Measurements from ENCODE around the gene COL15A1.

Gene COL15A1

GRCh38 chr9:99108131-99108530, 164.4 kb downstream of the COL15A1 start:
- DNase-seq (ENCODE audit: low read depth in 2 of 2) = no peak

GRCh38 chr9:99109522-99109921, 165.8 kb downstream of the COL15A1 start:
- peak; percentile 68 to 74 for DNase-seq (ENCODE audit: low read depth in 2 of 2)

GRCh38 chr9:99112750-99113413, 169.2 kb downstream of the COL15A1 start:
- no peak for DNase-seq (ENCODE audit: low read depth in 2 of 2)

GRCh38 chr9:99113414-99114048, 169.8 kb downstream of the COL15A1 start:
- DNase-seq (ENCODE audit: low read depth in 2 of 2) = no peak

- no peak for DNase-seq (ENCODE audit: low read depth in 2 of 2)
Observed at GRCh38 chr9:99114049-99114440, 170.3 kb downstream of the COL15A1 start.

GRCh38 chr9:99114846-99115500, 171.3 kb downstream of the COL15A1 start:
- DNase-seq (ENCODE audit: low read depth in 2 of 2) = no peak

- no peak for DNase-seq (ENCODE audit: low read depth in 2 of 2)
Observed at GRCh38 chr9:99116003-99116411, 172.3 kb downstream of the COL15A1 start.

- DNase-seq (ENCODE audit: low read depth in 2 of 2) = no peak
Observed at GRCh38 chr9:99118782-99119466, 175.2 kb downstream of the COL15A1 start.

- DNase-seq (ENCODE audit: low read depth in 2 of 2) = no peak
Observed at GRCh38 chr9:99119976-99120655, 176.4 kb downstream of the COL15A1 start.
